GM21737 (cell line): Measurements from ENCODE around the gene OLA1.
"Not testable (repeated sequence)": the region's sequence is repeated elsewhere in the genome, so short reads cannot be mapped to it uniquely, and the experiment has no call there.

Experiments used
- ATAC-seq: cut with Tn5 transposase; IDR thresholded peaks from one replicate; pipeline ENCODE4 v1.9.1; 2021; ENCODE audit warnings: mild to moderate bottlenecking, moderate library complexity; ENCODE audit not compliant: unreplicated experiment

The OLA1 gene

GRCh38 chr2:174248187-174248997 is at the start of gene OLA1:
Gene OLA1, minus strand, starts transcription at chr2:174248532. Its CDS starts 1,717 bp downstream, at chr2:174246815.
- peak; percentile 98 for ATAC-seq

- no peak for ATAC-seq
These were observed 44.6 kb upstream of the OLA1 start for GRCh38 chr2:174292908-174293307.

GRCh38 chr2:174286172-174286571 is 37.8 kb upstream of the OLA1 start:
- ATAC-seq: no peak

- no peak for ATAC-seq
These were observed 34.1 kb upstream of the OLA1 start for GRCh38 chr2:174282441-174282840.

- no peak for ATAC-seq
These were observed 33.4 kb upstream of the OLA1 start for GRCh38 chr2:174281736-174282135.

GRCh38 chr2:174280596-174280995 is 32.3 kb upstream of the OLA1 start:
- ATAC-seq: no peak

GRCh38 chr2:174270263-174270662 is 21.9 kb upstream of the OLA1 start:
- not testable (repeated sequence) for ATAC-seq

- ATAC-seq: no peak
These were observed 18.0 kb upstream of the OLA1 start for GRCh38 chr2:174266288-174266687.

GRCh38 chr2:174263997-174264396 is 15.7 kb upstream of the OLA1 start:
- no peak for ATAC-seq

GRCh38 chr2:174259981-174260380 is 11.6 kb upstream of the OLA1 start:
- ATAC-seq: no peak

- no peak for ATAC-seq
These were observed 5.9 kb upstream of the OLA1 start for GRCh38 chr2:174254267-174254666.

GRCh38 chr2:174248998-174249592 is 763 bp upstream of the OLA1 start:
- ATAC-seq: no peak

- peak; percentile 6 for ATAC-seq
These were observed 702 bp downstream of the OLA1 start for GRCh38 chr2:174247474-174248186.

- ATAC-seq: no peak
These were observed 1.4 kb downstream of the OLA1 start for GRCh38 chr2:174246944-174247381.

- ATAC-seq: not testable (repeated sequence)
These were observed 2.7 kb downstream of the OLA1 start for GRCh38 chr2:174245628-174246027.

- no peak for ATAC-seq
These were observed 3.3 kb downstream of the OLA1 start for GRCh38 chr2:174245065-174245464.

- no peak for ATAC-seq
These were observed 4.5 kb downstream of the OLA1 start for GRCh38 chr2:174243812-174244211.

GRCh38 chr2:174240097-174240496 is 8.2 kb downstream of the OLA1 start:
- no peak for ATAC-seq

GRCh38 chr2:174236429-174236828 is 11.9 kb downstream of the OLA1 start:
- no peak for ATAC-seq

GRCh38 chr2:174235680-174236079 is 12.7 kb downstream of the OLA1 start:
- no peak for ATAC-seq

- ATAC-seq: no peak
These were observed 14.5 kb downstream of the OLA1 start for GRCh38 chr2:174233771-174234275.
